Stimulated activated CD4-positive, alpha-beta T cell treated with anti-CD3 and anti-CD28 coated beads, TNF-alpha, amount 100 ng/mL, for 48 hours (primary cell): ENCODE measurements around the gene NLK.
"Not testable (repeated sequence)": the region's sequence is repeated elsewhere in the genome, so short reads cannot be mapped to it uniquely, and the experiment has no call there.

Experiments used
- DNase-seq, 3 donors: peaks; one replicate each; pipeline ENCODE4 v3.0.0-alpha.2; 2020; ENCODE audit warnings: low read depth in 3 of 3

The NLK gene

GRCh38 chr17:28232966-28233870 lies 190.7 kb downstream of the NLK start:
- not testable (repeated sequence) for DNase-seq

GRCh38 chr17:28233872-28234856 lies 191.7 kb downstream of the NLK start:
- DNase-seq: not testable (repeated sequence)

- not testable (repeated sequence) for DNase-seq
These were observed 192.7 kb downstream of the NLK start for GRCh38 chr17:28235066-28235700.

- not testable (repeated sequence) for DNase-seq
These were observed 193.7 kb downstream of the NLK start for GRCh38 chr17:28236033-28236653.

- not testable (repeated sequence) for DNase-seq
These were observed 196.2 kb downstream of the NLK start for GRCh38 chr17:28238547-28239270.

GRCh38 chr17:28239271-28239624 lies 196.8 kb downstream of the NLK start:
- DNase-seq: no peak

GRCh38 chr17:28240688-28241340 lies 198.3 kb downstream of the NLK start:
- no peak for DNase-seq

GRCh38 chr17:28242791-28243190 lies 200.3 kb downstream of the NLK start:
- no peak for DNase-seq

- DNase-seq: not testable (repeated sequence)
These were observed 200.8 kb downstream of the NLK start for GRCh38 chr17:28243268-28243667.

GRCh38 chr17:28244446-28244845 lies 202.0 kb downstream of the NLK start:
- no peak for DNase-seq
